H9 (cell line): ENCODE results near the gene CRYBA1. TPM values are rescaled to one million over a fixed set of nuclear protein-coding genes. Genes with fewer than 3 reads are reported as not detected.

Source experiments
- DNase-seq: peaks from one replicate; pipeline ENCODE4 v3.0.0-alpha.2; 2017
- H2AFZ ChIP-seq: one replicate; pipeline ENCODE4 v1.6.1; 2013; ENCODE audit warnings: mild to moderate bottlenecking, low read length, control low read depth, moderate library complexity
- H2AK5ac ChIP-seq: 2 replicates; pipeline ENCODE4 v1.6.1; 2013; ENCODE audit warnings: low read length, control low read depth, mixed read lengths; ENCODE audit not compliant: insufficient read length
- H2BK120ac ChIP-seq: one replicate; pipeline ENCODE4 v1.6.1; 2013; ENCODE audit warnings: low read depth, mild to moderate bottlenecking, low read length, control low read depth, inconsistent platforms; ENCODE audit not compliant: poor library complexity, severe bottlenecking
- H2BK12ac ChIP-seq: 2 replicates; pipeline ENCODE4 v1.6.1; 2013; ENCODE audit warnings: low read length, control low read depth, mixed read lengths, low read depth; ENCODE audit not compliant: insufficient read length
- H2BK15ac ChIP-seq: 2 replicates; pipeline ENCODE4 v1.6.1; 2013; ENCODE audit warnings: low read depth, low read length, control low read depth
- H2BK20ac ChIP-seq: one replicate; pipeline ENCODE4 v1.6.1; 2013; ENCODE audit warnings: low read depth, mild to moderate bottlenecking, low read length, control low read depth, inconsistent platforms; ENCODE audit not compliant: poor library complexity, severe bottlenecking
- H2BK5ac ChIP-seq: 2 replicates; pipeline ENCODE4 v1.6.1; 2013; ENCODE audit warnings: low read length, control low read depth, mixed read lengths; ENCODE audit not compliant: insufficient read length
- H3K14ac ChIP-seq: 2 replicates; pipeline ENCODE4 v1.6.1; 2013; ENCODE audit warnings: low read length, control low read depth; ENCODE audit not compliant: insufficient read depth
- H3K18ac ChIP-seq: 2 replicates; pipeline ENCODE4 v1.6.1; 2013; ENCODE audit warnings: low read depth, mild to moderate bottlenecking, mixed read lengths, low read length, control low read depth; ENCODE audit not compliant: insufficient read length
- H3K23ac ChIP-seq: 2 replicates; pipeline ENCODE4 v1.6.1; 2013; ENCODE audit warnings: low read length, control low read depth, mixed read lengths, low read depth; ENCODE audit not compliant: insufficient read length
- H3K23me2 ChIP-seq: 2 replicates; pipeline ENCODE4 v1.6.1; 2013; ENCODE audit warnings: low read depth, mild to moderate bottlenecking, mixed read lengths, low read length, control low read depth; ENCODE audit not compliant: insufficient read length, poor library complexity, severe bottlenecking
- H3K27ac ChIP-seq: 2 replicates; pipeline ENCODE4 v1.5.1; 2013; ENCODE audit warnings: low read length, control low read depth, mixed read lengths, low read depth; ENCODE audit not compliant: insufficient read length
- H3K27me3 ChIP-seq: 2 replicates; pipeline ENCODE4 v1.6.1; 2013; ENCODE audit warnings: low read length, control low read depth, inconsistent platforms; ENCODE audit not compliant: insufficient read depth
- H3K4ac ChIP-seq: 2 replicates; pipeline ENCODE4 v1.6.1; 2013; ENCODE audit warnings: low read depth, mild to moderate bottlenecking, control low read depth, inconsistent platforms, low read length, moderate library complexity
- H3K4me1 ChIP-seq: 2 replicates; pipeline ENCODE4 v1.6.1; 2013; ENCODE audit warnings: low read length, control low read depth, inconsistent platforms; ENCODE audit not compliant: insufficient read depth
- H3K4me2 ChIP-seq: 2 replicates; pipeline ENCODE4 v1.6.1; 2013; ENCODE audit warnings: low read length, control low read depth, mixed read lengths; ENCODE audit not compliant: insufficient read length, insufficient read depth
- H3K56ac ChIP-seq: 2 replicates; pipeline ENCODE4 v1.6.1; 2013; ENCODE audit warnings: low read depth, mild to moderate bottlenecking, mixed read lengths, low read length, control low read depth; ENCODE audit not compliant: insufficient read length
- H3K79me1 ChIP-seq: 2 replicates; pipeline ENCODE4 v1.6.1; 2013; ENCODE audit warnings: low read depth, mild to moderate bottlenecking, moderate library complexity, low read length, control low read depth, inconsistent platforms; ENCODE audit not compliant: insufficient read depth, poor library complexity, severe bottlenecking
- H3K79me2 ChIP-seq: 2 replicates; pipeline ENCODE4 v1.6.1; 2013; ENCODE audit warnings: low read length, control low read depth, inconsistent platforms; ENCODE audit not compliant: insufficient read depth
- H3K9ac ChIP-seq: 2 replicates; pipeline ENCODE4 v1.6.1; 2013; ENCODE audit warnings: low read length, control low read depth, mixed read lengths; ENCODE audit not compliant: insufficient read length; ENCODE audit errors: extremely low read depth
- H3K9me3 ChIP-seq: one replicate; pipeline ENCODE4 v1.6.1; 2013; ENCODE audit warnings: low read depth, low read length, inconsistent platforms; ENCODE audit not compliant: control insufficient read depth
- H3T11ph ChIP-seq: one replicate; pipeline ENCODE4 v1.6.1; 2013; ENCODE audit warnings: mild to moderate bottlenecking, low read length, control low read depth, inconsistent platforms
- H4K20me1 ChIP-seq: one replicate; pipeline ENCODE4 v1.6.1; 2013; ENCODE audit not compliant: control insufficient read depth, insufficient read length, insufficient read depth
- H4K5ac ChIP-seq: 2 replicates; pipeline ENCODE4 v1.6.1; 2013; ENCODE audit warnings: low read depth, mild to moderate bottlenecking, mixed read lengths, low read length, control low read depth; ENCODE audit not compliant: insufficient read length
- H4K8ac ChIP-seq: replicated peaks from 2 replicates; pipeline ENCODE4 v1.6.1; 2013; ENCODE audit warnings: low read length, control low read depth, mixed read lengths, low read depth; ENCODE audit not compliant: insufficient read length
- H4K91ac ChIP-seq: 2 replicates; pipeline ENCODE4 v1.6.1; 2013; ENCODE audit warnings: low read depth, mild to moderate bottlenecking, moderate library complexity, mixed read lengths, low read length, control low read depth; ENCODE audit not compliant: insufficient read length
- H3K27ac Mint-ChIP-seq, 3 experiments: 2 replicates in 2 of 3; 3 replicates in 1 of 3; pipeline ENCODE4 v1.8.0; 2020 to 2021; ENCODE audit warnings: mixed read lengths in 3 of 3, mild to moderate bottlenecking in 1 of 3, moderate library complexity in 1 of 3
- H3K27me3 Mint-ChIP-seq: 2 replicates; pipeline ENCODE4 v1.8.0; 2021; ENCODE audit warnings: low read depth, mild to moderate bottlenecking, moderate library complexity, mixed read lengths
- H3K36me3 Mint-ChIP-seq, 3 experiments: 2 replicates in 2 of 3; 3 replicates in 1 of 3; pipeline ENCODE4 v1.8.0; 2020 to 2021; ENCODE audit warnings: low read depth in 3 of 3, mixed read lengths in 3 of 3; ENCODE audit not compliant: insufficient read depth in 1 of 3
- H3K4me1 Mint-ChIP-seq, 2 experiments: 2 replicates each; pipeline ENCODE4 v1.8.0; 2020; ENCODE audit warnings: mixed read lengths in 2 of 2
- H3K4me3 Mint-ChIP-seq, 2 experiments: 2 replicates in 1 of 2; 3 replicates in 1 of 2; pipeline ENCODE4 v1.8.0; 2020 to 2021; ENCODE audit warnings: mild to moderate bottlenecking in 2 of 2, mixed read lengths in 2 of 2, moderate library complexity in 1 of 2
- H3K9me3 Mint-ChIP-seq, 2 experiments: 2 replicates in 1 of 2; 3 replicates in 1 of 2; pipeline ENCODE4 v1.8.0; 2020; ENCODE audit warnings: mild to moderate bottlenecking in 2 of 2, mixed read lengths in 2 of 2, moderate library complexity in 1 of 2
- CTCF ChIP-seq: fragments of 200-600 bp; sonication (generic); conservative IDR thresholded peaks from 3 replicates; pipeline ENCODE4 v1.8.0; 2021; ENCODE audit warnings: antibody characterized with exemption, mild to moderate bottlenecking
- WGBS: extraction: QIAGEN DNeasy Blood & Tissue Kit; methylation state at CpG from one replicate; pipeline ENCODE4 v1.1.7; 2013; ENCODE audit warnings: missing lambda C conversion rate, low lambda C conversion rate, mixed read lengths; ENCODE audit not compliant: insufficient read length; ENCODE audit errors: extremely low coverage; 5-methylcytosine and 5-hydroxymethylcytosine counted together
- total RNA-seq: library from RNA; stranded (reverse); gene quantifications from 2 replicates; pipeline ENCODE4 v1.2.1, GENCODE V29; 2021

CRYBA1 gene
- total RNA-seq, 1 experiment from 2014 or later: not detected

GRCh38 chr17:29292071-29292991, 45.7 kb downstream of the CRYBA1 start:
- Histone ChIP-seq H4K91ac (no peak overlapping the region), H3K23ac (no peak overlapping the region), H3T11ph (no peak overlapping the region), H2BK120ac (no peak overlapping the region), H2BK20ac (no peak overlapping the region), H3K4me2 (peak overlapping the region; percentile 54), H3K14ac (peak overlapping the region; percentile 81; the same call in 1 of the 2 replicates), H3K9ac (peak overlapping the region; percentile 89), H3K79me2 (peaks cover 46% of the 10 kb centered on the region), H2AFZ (no peak overlapping the region), H4K20me1 (no peaks in the 10 kb centered on the region), H3K27ac (no peak overlapping the region), H3K27me3 (no peaks in the 10 kb centered on the region), H4K5ac (no peak overlapping the region), H2BK12ac (no peak overlapping the region), H4K8ac (no peak overlapping the region), H3K18ac (no peak overlapping the region), H3K79me1 (no peaks in the 10 kb centered on the region), H2AK5ac (no peak overlapping the region), H3K4ac (no peak overlapping the region), H3K9me3 (no peaks in the 10 kb centered on the region), H3K23me2 (no peaks in the 10 kb centered on the region), H3K4me1 (no peaks in the 10 kb centered on the region; the same call in 1 of the 2 replicates), H2BK5ac (no peak overlapping the region), H3K56ac (no peak overlapping the region), H2BK15ac (no peak overlapping the region)
- H3K4me3 Mint-ChIP-seq: peak overlapping the region; percentile 100
- no peak for TF ChIP-seq CTCF
- H3K27ac Mint-ChIP-seq: peak overlapping the region; percentile 81 to 92 (median 87)
- H3K9me3 Mint-ChIP-seq: peaks cover 2 to 4% of the 10 kb centered on the region in 2 experiments; a peak in 4 of 5 replicates
- 0 out of 2 replicates have a peak, but pooled peaks cover 3% of the 10 kb centered on the region for H3K27me3 Mint-ChIP-seq
- DNase-seq: peak; percentile 61
- peaks cover 28 to 38% of the 10 kb centered on the region in 2 experiments for H3K4me1 Mint-ChIP-seq
- peaks cover 35 to 51% (median 48%) of the 10 kb centered on the region in 3 experiments for H3K36me3 Mint-ChIP-seq
- WGBS: no CpG with 5 or more reads among the region's 77 CpGs
